HG02571 (cell line): ENCODE results near the gene MRTFA.

Experiments
- ATAC-seq: cut with Tn5 transposase; IDR thresholded peaks from one replicate; pipeline ENCODE4 v1.9.1; 2021; ENCODE audit warnings: mild to moderate bottlenecking, moderate library complexity; ENCODE audit not compliant: unreplicated experiment

MRTFA gene

DNA sequence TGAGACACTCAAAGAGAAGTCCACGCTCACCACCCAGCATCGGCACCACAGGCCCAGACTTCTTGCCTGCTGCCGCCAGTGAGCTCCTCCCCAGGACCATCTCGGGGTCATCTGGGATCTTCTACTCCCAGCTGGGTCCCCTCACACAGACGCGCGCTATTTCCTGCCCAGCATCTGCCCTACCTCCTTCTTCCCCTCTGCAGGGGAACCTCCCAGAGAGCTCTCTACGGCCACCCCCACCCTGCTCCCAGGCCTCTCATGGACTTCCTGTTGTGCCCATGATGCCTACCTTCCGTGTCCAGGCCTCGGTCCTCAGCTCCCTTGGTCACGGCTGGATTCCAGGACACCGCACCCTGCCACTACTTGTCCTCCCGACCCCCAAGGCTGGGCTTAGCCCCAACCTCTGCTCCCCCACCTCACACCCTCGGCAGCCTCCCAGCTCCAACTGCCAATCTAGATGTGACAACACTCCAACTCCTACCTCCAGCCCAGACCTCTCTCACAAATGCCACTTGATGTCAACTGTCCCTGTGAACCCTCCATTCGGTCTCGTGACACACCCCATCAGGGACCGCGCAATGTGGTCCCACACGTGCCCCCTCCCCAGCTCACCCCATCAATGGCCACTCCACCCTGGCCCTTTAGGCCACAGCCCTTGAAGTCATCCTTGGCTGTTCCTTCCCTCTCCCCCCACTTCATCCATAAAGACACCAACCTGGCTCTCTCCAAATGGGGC, 220.8 kb downstream of the MRTFA start:
- no peak for ATAC-seq

- ATAC-seq, result peak; percentile 41
Measured at GRCh38 chr22:40414838-40415505, 221.5 kb downstream of the MRTFA start.

DNA sequence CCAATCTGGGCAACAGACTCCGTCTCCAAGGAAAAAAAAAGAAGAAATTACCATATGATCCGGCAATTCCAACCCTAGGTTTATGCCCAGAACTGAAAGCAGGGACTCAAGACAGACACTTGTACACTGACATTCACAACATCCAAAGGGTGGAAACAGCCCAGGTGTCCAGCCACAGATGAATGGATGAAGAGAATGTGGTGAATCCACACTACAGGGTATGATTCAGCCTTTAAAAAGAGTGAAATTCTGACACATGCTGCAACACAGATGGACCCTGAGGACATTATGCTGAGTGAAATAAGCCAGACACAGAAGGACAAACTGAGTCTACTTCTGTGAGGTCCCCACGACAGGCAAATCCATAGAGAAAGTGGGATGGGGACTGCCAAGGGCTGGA, 222.2 kb downstream of the MRTFA start:
- peak; percentile 3 for ATAC-seq

DNA sequence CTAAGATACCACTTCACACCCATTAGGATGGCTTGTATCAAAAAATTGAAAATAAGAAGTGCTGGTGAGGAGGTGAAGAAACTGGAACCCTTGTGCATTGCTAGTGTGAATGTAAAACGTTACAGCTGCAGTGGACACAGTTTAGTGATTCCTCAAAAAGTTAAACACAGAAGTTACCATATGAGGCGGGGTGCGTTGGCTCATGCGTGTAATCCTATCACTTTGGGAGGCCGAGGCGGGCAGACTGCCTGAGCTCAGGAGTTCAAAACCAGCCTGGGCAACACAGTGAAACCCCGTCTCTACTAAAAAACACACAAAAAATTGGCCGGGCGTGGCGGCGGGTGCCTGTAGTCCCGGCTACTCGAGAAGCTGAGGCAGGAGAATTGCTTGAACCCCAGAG, 222.6 kb downstream of the MRTFA start:
- no peak for ATAC-seq

GRCh38 chr22:40412441-40412840, 224.1 kb downstream of the MRTFA start:
- ATAC-seq, result no peak

DNA sequence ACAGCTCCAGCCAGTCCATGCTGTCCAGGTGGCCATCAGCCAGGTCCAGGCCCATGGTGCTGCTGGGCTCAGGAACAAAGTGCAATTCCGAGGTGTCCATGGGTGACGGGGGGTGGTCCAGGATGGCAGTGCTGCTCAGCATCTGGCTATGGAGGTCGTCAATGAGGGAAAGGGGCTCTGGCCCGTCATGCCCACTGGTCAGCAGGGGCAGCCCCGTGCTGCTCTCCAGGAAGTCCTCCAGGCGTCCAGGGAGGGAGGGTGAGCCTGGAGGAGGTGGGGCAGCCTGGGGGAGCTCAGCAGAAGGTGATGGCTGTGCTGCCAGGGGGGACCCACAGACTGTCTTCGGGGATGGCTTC, 225.0 kb downstream of the MRTFA start:
- no peak for ATAC-seq

- ATAC-seq, result no peak
Measured at GRCh38 chr22:40410731-40411505, 225.6 kb downstream of the MRTFA start.

GRCh38 chr22:40410272-40410671, 226.2 kb downstream of the MRTFA start:
- no peak for ATAC-seq

DNA sequence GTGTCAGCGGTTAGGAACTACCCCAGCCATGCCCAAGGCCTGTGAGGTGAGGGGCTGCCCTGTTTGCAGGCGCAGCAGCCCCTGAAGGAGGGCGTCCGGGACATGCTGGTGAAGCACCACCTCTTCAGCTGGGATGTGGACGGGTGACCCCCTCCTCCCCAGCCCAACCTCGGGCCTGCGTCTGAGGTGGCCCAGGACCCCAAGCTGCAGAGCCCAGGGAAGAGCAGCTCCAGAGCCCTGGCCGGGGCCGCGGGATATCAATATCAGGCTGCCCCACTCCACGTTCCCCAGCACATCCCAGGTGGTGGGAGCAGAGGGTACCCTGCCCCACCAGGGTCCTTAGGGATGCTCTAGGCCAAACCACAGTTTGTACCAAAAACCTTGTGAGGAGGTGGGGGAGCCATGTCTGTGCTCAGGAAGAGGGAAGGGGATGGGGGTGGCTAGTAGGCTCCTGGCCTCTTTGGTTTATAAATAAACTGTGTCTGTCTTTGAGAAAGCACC, 226.9 kb downstream of the MRTFA start:
- no peak for ATAC-seq

DNA sequence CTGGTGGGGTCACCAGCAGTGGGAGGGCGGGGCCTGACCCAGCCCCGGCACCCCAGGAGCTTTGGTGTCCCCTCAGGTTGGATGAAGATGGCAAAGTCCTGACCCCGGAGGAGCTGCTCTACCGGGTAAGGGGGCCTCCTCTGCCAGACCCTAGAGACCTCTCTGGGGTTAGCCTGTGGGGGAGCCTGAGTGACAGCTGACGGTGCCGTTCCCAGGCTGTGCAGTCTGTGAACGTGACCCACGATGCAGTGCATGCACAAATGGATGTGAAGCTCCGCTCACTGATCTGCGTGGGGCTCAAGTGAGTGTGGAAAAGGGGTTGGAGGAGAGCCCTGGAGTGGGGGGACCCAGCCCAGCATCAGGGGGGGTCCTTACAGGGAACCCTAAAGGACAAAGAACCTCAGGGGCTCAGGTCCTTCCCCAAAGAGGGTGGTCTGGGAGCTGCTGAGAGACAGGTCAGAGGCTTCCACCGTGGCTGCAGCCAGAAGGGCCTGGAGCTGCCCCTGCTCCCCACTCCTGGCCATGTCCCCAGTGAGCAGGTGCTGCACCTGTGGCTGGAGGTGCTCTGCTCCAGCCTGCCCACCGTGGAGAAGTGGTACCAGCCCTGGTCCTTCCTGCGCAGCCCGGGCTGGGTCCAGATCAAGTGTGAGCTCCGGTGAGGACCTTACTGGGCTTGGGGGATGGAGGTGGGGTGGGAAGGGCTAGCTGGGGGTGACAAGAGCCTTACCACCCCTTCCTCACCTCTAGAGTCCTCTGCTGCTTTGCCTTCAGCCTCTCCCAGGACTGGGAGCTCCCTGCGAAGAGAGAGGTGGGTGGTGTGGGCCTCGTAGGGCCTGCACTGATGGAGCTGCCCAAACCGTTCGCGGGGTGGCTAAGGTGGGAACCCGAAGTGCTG, 227.6 kb downstream of the MRTFA start:
- ATAC-seq, result no peak

DNA sequence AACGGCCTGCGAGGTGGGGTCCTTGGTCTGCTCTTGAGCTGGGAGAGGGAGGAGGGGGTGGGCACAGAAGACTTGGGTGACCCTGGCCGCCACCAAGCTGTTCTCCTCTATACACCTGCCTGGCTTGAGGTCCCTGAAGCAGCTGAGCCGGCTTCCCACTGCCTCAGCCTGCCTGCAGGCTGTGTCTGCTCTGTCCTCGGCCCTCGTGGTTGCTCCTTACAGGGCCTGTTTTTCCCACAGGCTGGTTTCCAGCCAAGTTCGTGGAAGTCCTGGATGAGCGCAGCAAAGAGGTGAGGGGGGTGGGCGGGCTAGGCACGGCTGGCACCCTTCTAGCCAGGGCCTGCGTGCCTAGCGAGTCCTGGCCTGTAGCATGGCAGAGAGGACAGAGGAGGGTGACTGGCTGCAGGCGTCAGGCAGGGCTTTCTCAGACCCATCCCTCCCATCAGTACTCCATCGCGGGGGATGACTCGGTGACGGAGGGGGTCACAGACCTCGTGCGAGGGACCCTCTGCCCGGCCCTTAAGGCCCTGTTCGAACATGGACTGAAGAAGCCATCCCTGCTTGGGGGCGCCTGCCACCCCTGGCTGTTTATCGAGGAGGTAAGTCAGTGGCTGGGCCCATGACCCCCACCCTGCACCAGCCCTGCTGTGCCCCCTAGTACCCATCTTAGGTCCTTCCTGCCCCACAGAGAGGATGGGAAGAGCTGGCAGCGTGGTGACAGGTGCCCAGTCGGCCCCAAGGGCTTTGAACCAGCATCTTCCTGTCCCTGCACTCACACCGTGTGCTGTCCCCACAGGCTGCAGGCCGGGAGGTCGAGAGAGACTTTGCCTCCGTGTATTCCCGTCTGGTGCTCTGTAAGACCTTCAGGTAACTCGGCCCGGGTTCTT, 228.4 kb downstream of the MRTFA start:
- ATAC-seq, result no peak

GRCh38 chr22:40407021-40407761, 229.3 kb downstream of the MRTFA start:
- no peak for ATAC-seq

- ATAC-seq, result no peak
Measured at GRCh38 chr22:40406063-40406890, 230.2 kb downstream of the MRTFA start.

DNA sequence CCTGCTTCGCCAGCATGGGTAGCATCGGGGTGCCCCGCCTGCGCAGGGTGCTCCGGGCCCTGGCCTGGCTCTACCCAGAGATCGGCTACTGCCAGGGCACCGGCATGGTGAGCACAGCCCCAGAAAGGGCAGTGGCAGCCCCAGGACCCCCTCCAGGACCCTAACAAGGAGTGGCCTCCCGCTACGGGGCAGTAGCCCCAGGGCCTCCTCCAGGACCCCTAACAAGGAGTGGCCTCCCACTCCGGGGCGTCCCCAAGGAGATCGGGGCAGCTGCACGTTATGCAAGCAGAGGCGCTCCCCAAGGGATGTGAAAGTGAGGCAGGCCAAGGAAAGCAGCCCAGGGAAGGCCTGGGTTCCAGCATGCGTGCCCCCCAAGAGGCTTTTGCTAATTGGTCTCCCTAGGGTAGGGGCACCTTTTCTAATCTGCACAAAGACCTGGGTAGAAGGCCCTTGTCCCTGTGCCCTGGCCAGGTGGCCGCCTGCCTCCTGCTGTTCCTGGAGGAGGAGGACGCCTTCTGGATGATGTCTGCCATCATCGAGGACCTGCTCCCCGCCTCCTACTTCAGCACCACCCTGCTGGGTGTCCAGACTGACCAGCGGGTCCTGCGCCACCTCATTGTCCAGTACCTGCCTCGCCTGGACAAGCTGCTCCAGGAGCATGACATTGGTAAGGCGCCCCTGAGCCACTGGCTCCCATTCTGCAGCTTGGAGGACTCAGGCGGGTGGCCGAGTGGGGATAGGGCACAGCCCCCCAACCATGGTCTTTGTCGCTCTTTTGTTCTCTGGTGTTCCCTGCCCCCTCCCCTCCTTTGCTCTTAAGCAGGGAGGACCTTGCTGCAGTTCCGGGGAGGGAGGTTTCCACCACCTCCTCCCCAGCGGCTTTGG, 231.1 kb downstream of the MRTFA start:
- no peak for ATAC-seq

- ATAC-seq, result no peak
Measured at GRCh38 chr22:40404251-40405177, 232.0 kb downstream of the MRTFA start.

- no peak for ATAC-seq
Measured at GRCh38 chr22:40403651-40404050, 232.9 kb downstream of the MRTFA start.
